ENCODE results near the gene IDH3A. TPM values are rescaled to one million over a fixed set of nuclear protein-coding genes. Genes with fewer than 3 reads are reported as not detected.

IDH3A gene
- total RNA-seq, 2 experiments from 2014 or later = 47.5 to 47.6 TPM

GRCh38 chr15:78171864-78172472 is 22.8 kb downstream of the IDH3A start:
- intact Hi-C loops (cut with DNase I, micrococcal nuclease) = no loop called here
- no peak overlapping the region for H3K27ac Mint-ChIP-seq

GRCh38 chr15:78174401-78174800 is 25.2 kb downstream of the IDH3A start:
- Mint-ChIP-seq H3K4me3 (no peak overlapping the region), H3K4me1 (ENCODE audit: low read depth) (peaks cover 31% of the 10 kb centered on the region)
- peak in 1 of 14 experiments; percentile 28 for DNase-seq

More at GRCh38 chr15:78171864-78172472, 22.8 kb downstream of the IDH3A start:
- ChIA-PET CTCF (no interaction called here), POLR2A (interaction anchor here (0.6 kb wide), 1 partner anchor 8 kb away, joined by 3 read pairs; no protein-coding TSS in a partner anchor)
- Histone ChIP-seq H3K9me3 (ENCODE audit: control insufficient read depth in 1 of 2, insufficient read depth in 1 of 2, low read length in 2 of 2) (peaks cover 0 to 3% of the 10 kb centered on the region in 2 experiments), H3K4me3 (ENCODE audit: low read length) (no peak overlapping the region), H3K36me3 (ENCODE audit: insufficient read depth, low read length) (peaks cover 41% of the 10 kb centered on the region), H3K27ac (ENCODE audit: low read depth in 1 of 2, low read length in 2 of 2) (no peak overlapping the region), H3K4me1 (ENCODE audit: insufficient read depth, low read length) (peaks cover 19% of the 10 kb centered on the region), H3K27me3 (ENCODE audit: control insufficient read depth in 1 of 2, insufficient read depth in 2 of 2, low read length in 2 of 2) (no peaks in the 10 kb centered on the region)
- TF ChIP-seq CTCF (IDR thresholded peaks at IDR 0.05) = no peak
- Mint-ChIP-seq H3K4me3 (no peak overlapping the region), H3K36me3 (ENCODE audit: low read depth) (peaks cover 62% of the 10 kb centered on the region), H3K27me3 (no peaks in the 10 kb centered on the region), H3K4me1 (ENCODE audit: low read depth) (peaks cover 45% of the 10 kb centered on the region), H3K9me3 (no peaks in the 10 kb centered on the region)
- DNase-seq = no peak
- no peak for ATAC-seq (ENCODE audit: poor library complexity)

GRCh38 chr15:78175330-78175729 is 26.2 kb downstream of the IDH3A start:
- no peak for DNase-seq
- H3K4me1 Mint-ChIP-seq (ENCODE audit: low read depth) = peaks cover 31% of the 10 kb centered on the region
- no peak for ATAC-seq (ENCODE audit: poor library complexity)
- Histone ChIP-seq H3K27me3 (ENCODE audit: control insufficient read depth in 1 of 2, insufficient read depth in 2 of 2, low read length in 2 of 2) (no peaks in the 10 kb centered on the region), H3K4me1 (ENCODE audit: insufficient read depth, low read length) (peaks cover 16% of the 10 kb centered on the region), H3K36me3 (ENCODE audit: insufficient read depth, low read length) (peaks cover 15% of the 10 kb centered on the region), H3K9me3 (ENCODE audit: control insufficient read depth in 1 of 2, insufficient read depth in 1 of 2, low read length in 2 of 2) (peaks cover 0 to 3% of the 10 kb centered on the region in 2 experiments), H3K27ac (ENCODE audit: low read depth in 1 of 2, low read length in 2 of 2) (no peak overlapping the region), H3K4me3 (ENCODE audit: low read length) (no peak overlapping the region)
- peaks cover 32% of the 10 kb centered on the region for H3K36me3 Mint-ChIP-seq (ENCODE audit: low read depth)
- no peak overlapping the region for H3K27ac Mint-ChIP-seq
- H3K27me3 Mint-ChIP-seq = no peaks in the 10 kb centered on the region
- H3K9me3 Mint-ChIP-seq = no peaks in the 10 kb centered on the region
- H3K4me3 Mint-ChIP-seq = no peak overlapping the region
- TF ChIP-seq CTCF (IDR thresholded peaks at IDR 0.05) = no peak
- ChIA-PET CTCF (no interaction called here), POLR2A (no interaction called here)
- intact Hi-C loops (cut with DNase I, micrococcal nuclease) = no loop called here

More at GRCh38 chr15:78174401-78174800, 25.2 kb downstream of the IDH3A start:
- CTCF ChIA-PET = interaction anchor here (1.9 kb wide), 1 partner anchor 21 kb away, joined by 5 read pairs; no protein-coding TSS in a partner anchor
- no peaks in the 10 kb centered on the region for H3K27me3 ChIP-seq (ENCODE audit: control insufficient read depth in 1 of 2, insufficient read depth in 2 of 2, low read length in 2 of 2)
- Mint-ChIP-seq H3K27ac (no peak overlapping the region), H3K36me3 (ENCODE audit: low read depth) (peaks cover 41% of the 10 kb centered on the region), H3K9me3 (no peaks in the 10 kb centered on the region), H3K27me3 (no peaks in the 10 kb centered on the region)
- H3K9me3 ChIP-seq (ENCODE audit: control insufficient read depth in 1 of 2, insufficient read depth in 1 of 2, low read length in 2 of 2) = peaks cover 0 to 3% of the 10 kb centered on the region in 2 experiments
- H3K4me1 ChIP-seq (ENCODE audit: insufficient read depth, low read length) = peaks cover 16% of the 10 kb centered on the region
- no peak overlapping the region for H3K4me3 ChIP-seq (ENCODE audit: low read length)
- POLR2A ChIA-PET = no interaction called here
- TF ChIP-seq CTCF (IDR thresholded peaks at IDR 0.05) = no peak
- intact Hi-C loops (cut with DNase I, micrococcal nuclease) = no loop called here
- H3K36me3 ChIP-seq (ENCODE audit: insufficient read depth, low read length) = peaks cover 25% of the 10 kb centered on the region
- peak; percentile 40 for ATAC-seq (ENCODE audit: poor library complexity)
- no peak overlapping the region for H3K27ac ChIP-seq (ENCODE audit: low read depth in 1 of 2, low read length in 2 of 2)

Measured in CD4-positive, alpha-beta T cell (primary cell).